ENCODE data around the gene IGFBP6. TPM values are rescaled to one million over a fixed set of nuclear protein-coding genes. Genes with fewer than 3 reads are reported as not detected.

The IGFBP6 gene
- total and polyA plus RNA-seq, 9 of the 15 experiments (the other 6 are each of a cell fraction or from before 2014, with no cell fraction given) = 0.15 to 1.4 (median 0.54) TPM

DNA sequence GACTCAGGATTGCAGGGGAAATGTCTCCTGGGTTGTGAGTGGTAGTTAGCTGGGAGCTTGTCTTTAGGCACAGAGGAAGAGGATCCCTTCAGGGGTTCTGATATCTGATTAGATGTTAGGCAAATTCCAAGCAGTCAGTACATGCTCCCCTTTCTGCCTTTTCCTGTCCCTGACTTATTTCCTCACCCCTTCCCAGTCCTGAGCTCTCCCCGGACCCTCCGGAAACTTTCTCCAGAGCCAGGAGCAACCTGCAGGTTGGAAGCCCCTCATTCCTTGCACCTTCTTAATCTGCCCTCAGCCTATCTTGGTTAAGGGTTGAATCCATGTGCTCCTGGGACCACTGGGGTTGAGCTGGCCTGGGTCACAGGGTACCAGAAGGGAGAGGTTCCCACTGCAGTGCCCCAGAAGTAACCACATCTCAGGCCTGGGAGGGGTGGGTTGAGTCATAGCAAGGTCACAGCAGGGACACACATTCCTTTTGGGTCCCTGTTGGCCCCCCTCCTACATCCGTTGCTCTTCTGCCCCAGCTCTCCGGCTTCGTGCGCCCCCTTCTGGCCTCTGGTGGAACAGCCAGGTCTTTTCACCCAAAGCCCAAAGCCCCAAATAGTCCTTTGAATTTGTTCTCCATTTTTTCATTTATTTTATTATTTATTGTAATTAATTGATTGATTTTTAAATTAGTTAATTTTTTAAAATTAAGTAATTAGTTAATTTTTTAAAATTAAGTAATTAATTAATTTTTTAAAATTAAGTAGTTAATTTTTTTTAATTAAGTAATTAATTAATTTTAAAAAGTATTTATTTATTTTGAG is 1.8 kb downstream of the IGFBP6 start (continued):
- TF ChIP-seq, protein P1, sequence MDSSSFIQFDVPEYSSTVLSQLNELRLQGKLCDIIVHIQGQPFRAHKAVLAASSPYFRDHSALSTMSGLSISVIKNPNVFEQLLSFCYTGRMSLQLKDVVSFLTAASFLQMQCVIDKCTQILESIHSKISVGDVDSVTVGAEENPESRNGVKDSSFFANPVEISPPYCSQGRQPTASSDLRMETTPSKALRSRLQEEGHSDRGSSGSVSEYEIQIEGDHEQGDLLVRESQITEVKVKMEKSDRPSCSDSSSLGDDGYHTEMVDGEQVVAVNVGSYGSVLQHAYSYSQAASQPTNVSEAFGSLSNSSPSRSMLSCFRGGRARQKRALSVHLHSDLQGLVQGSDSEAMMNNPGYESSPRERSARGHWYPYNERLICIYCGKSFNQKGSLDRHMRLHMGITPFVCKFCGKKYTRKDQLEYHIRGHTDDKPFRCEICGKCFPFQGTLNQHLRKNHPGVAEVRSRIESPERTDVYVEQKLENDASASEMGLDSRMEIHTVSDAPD (CRISPR knock-in tag; IDR thresholded peaks at IDR 0.05) = no peak
- no peak for TF ChIP-seq ZNF780A (CRISPR knock-in tag; IDR thresholded peaks at IDR 0.05)
- TF ChIP-seq ZNF79 (CRISPR knock-in tag; IDR thresholded peaks at IDR 0.05; ENCODE audit: low read depth) = no peak
- peak; percentile 83 for TF ChIP-seq ETV1 (tag; conservative IDR thresholded peaks at IDR 0.05; ENCODE audit: low read depth)
- no peak for TF ChIP-seq ILF3 (IDR thresholded peaks at IDR 0.05; ENCODE audit: borderline replicate concordance)
- TF ChIP-seq TAF9B (IDR thresholded peaks at IDR 0.05; ENCODE audit: partially characterized antibody) = no peak
- TF ChIP-seq NR2F6 (CRISPR knock-in tag; IDR thresholded peaks at IDR 0.05) = no peak
- TF ChIP-seq DIDO1 (tag; IDR thresholded peaks at IDR 0.05; ENCODE audit: low read depth) = no peak
- no peak for TF ChIP-seq RBM15 (IDR thresholded peaks at IDR 0.05; ENCODE audit: insufficient read depth, low read length)
- TF ChIP-seq ZNF253 (CRISPR knock-in tag; conservative IDR thresholded peaks at IDR 0.05) = no peak
- TF ChIP-seq GATA2 (CRISPR knock-in tag; IDR thresholded peaks at IDR 0.05) = no peak
- no peak for TF ChIP-seq POLR2G (IDR thresholded peaks at IDR 0.05; ENCODE audit: low read depth, low read length)
- peak; percentile 44 for TF ChIP-seq NEUROD1 (IDR thresholded peaks at IDR 0.05; ENCODE audit: borderline replicate concordance, low read depth, low read length, partially characterized antibody)
- TF ChIP-seq SPI1 (IDR thresholded peaks at IDR 0.05; ENCODE audit: borderline replicate concordance, low read depth, low read length) = no peak
- TF ChIP-seq MTA1 (IDR thresholded peaks at IDR 0.05; ENCODE audit: borderline replicate concordance) = no peak
- TF ChIP-seq, protein P2, sequence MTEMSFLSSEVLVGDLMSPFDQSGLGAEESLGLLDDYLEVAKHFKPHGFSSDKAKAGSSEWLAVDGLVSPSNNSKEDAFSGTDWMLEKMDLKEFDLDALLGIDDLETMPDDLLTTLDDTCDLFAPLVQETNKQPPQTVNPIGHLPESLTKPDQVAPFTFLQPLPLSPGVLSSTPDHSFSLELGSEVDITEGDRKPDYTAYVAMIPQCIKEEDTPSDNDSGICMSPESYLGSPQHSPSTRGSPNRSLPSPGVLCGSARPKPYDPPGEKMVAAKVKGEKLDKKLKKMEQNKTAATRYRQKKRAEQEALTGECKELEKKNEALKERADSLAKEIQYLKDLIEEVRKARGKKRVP (CRISPR knock-in tag; IDR thresholded peaks at IDR 0.05) = no peak
- TF ChIP-seq ELF1 (tag; IDR thresholded peaks at IDR 0.05) = no peak
- TF ChIP-seq ZNF584 (CRISPR knock-in tag; IDR thresholded peaks at IDR 0.05; ENCODE audit: low read depth) = no peak
- no peak for TF ChIP-seq MECOM (CRISPR knock-in tag; IDR thresholded peaks at IDR 0.05)
- TF ChIP-seq MAFF (IDR thresholded peaks at IDR 0.05; ENCODE audit: low read length) = no peak
- TF ChIP-seq TFAM (CRISPR knock-in tag; conservative IDR thresholded peaks at IDR 0.05) = no peak
- TF ChIP-seq ZNF644 (tag; IDR thresholded peaks at IDR 0.05; ENCODE audit: low read depth) = no peak
- no peak for TF ChIP-seq WHSC1 (IDR thresholded peaks at IDR 0.05; ENCODE audit: low read length)
- TF ChIP-seq SP1 (CRISPR knock-in tag; IDR thresholded peaks at IDR 0.05) = 0 out of 2 replicates have a peak, but pooled peaks have one; percentile 25
- TF ChIP-seq TOE1 (IDR thresholded peaks at IDR 0.05; ENCODE audit: borderline replicate concordance) = peak; percentile 17; the same call in 1 of the 2 replicates
- TF ChIP-seq TOE1 (CRISPR knock-in tag; IDR thresholded peaks at IDR 0.05; ENCODE audit: borderline replicate concordance, low read depth) = no peak
- TF ChIP-seq, protein P3, sequence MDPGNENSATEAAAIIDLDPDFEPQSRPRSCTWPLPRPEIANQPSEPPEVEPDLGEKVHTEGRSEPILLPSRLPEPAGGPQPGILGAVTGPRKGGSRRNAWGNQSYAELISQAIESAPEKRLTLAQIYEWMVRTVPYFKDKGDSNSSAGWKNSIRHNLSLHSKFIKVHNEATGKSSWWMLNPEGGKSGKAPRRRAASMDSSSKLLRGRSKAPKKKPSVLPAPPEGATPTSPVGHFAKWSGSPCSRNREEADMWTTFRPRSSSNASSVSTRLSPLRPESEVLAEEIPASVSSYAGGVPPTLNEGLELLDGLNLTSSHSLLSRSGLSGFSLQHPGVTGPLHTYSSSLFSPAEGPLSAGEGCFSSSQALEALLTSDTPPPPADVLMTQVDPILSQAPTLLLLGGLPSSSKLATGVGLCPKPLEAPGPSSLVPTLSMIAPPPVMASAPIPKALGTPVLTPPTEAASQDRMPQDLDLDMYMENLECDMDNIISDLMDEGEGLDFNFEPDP (CRISPR knock-in tag; IDR thresholded peaks at IDR 0.05) = 0 out of 2 replicates have a peak, but pooled peaks have one; percentile 53
